ENCODE measurements around the gene KAZN.
"Not testable (repeated sequence)": the region's sequence is repeated elsewhere in the genome, so short reads cannot be mapped to it uniquely, and the experiment has no call there.

KAZN gene

DNA sequence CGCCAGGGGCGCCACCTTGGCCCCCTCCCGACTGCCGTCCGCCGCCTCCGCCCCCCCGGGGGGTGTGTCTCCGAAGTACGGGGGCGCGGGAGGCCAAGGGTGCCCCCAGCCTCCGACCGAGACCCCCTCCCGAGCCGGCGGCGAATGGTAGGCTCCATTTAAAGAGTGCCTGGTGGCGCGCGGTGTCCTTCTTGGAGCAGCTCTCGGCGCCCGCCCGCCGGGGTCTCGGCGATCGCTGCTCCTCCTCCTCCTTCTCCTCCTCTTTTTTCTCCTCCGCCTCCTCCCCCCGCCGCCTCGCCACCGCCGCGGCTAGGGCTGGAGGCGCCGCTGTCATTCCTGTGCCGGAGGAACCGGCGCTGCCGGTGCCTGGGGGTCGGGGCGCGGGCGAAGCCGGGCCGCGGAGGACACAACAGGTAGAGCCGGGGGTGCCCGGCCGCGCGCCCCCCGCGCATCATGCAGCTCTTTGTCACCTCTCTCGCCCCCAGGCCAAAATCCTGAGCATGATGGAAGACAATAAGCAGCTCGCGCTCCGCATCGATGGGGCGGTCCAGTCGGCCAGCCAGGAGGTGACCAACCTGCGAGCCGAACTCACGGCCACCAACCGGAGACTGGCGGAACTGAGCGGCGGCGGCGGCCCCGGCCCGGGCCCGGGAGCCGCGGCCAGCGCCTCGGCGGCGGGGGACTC, at the start of gene KAZN:
Gene KAZN, plus strand, starts transcription at position 188 of the 685 bp plus-strand sequence.
- DNase-seq = peak; percentile 73

DNA sequence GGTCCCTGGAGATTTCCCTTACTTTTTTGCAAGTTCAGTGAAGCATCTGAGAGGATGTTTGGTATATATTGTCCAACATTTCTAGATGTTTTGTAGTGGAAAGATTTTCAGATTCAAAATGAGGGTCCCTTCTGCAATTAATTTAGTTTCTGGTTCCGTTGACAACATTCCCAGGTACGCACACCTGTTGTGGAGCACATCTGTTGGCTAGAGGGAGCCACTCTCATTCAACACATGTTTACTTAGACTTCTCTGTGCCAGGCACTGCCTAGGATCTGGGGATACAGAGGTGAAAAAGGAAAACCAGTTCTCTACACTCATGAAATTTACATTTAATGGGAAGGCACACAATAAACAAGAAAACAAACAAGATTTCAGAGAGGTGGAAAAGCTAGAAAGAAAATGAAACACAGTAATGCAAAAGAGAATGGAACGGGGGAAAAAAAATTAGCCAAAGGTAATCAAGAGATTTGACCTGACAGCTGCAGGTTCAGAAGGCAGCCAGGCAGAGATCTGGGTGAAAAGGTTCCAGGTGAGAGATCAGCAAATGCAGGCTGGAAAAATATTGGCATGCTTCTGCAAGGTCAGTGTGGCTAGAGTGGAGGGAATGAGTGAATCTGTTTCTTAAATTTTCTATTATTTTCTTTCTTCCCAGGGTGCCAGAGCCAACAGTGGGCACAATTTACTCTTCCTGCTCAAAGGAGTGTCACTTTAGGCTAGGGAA, 48.4 kb upstream of the KAZN start:
- peak; percentile 74 for DNase-seq

DNA sequence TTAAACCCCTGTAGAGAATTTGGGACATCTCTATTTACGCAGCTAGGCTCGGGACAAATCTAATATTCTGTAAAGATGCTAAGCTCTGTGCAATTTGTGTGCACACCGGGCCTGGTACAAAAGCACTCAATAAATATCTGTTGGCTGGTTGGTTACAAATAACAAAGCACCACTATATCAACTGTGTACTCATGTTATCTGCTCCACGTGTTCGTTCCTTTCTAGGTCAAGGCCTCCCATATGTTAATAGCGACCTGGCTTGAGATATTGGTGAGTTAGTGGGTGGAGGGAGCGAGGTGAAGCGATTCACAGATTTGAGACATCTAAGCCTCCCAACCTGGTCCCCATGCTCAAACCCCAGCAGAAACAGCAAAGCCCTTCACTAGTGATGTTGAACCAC, 47.1 kb upstream of the KAZN start:
- DNase-seq = no peak

DNA sequence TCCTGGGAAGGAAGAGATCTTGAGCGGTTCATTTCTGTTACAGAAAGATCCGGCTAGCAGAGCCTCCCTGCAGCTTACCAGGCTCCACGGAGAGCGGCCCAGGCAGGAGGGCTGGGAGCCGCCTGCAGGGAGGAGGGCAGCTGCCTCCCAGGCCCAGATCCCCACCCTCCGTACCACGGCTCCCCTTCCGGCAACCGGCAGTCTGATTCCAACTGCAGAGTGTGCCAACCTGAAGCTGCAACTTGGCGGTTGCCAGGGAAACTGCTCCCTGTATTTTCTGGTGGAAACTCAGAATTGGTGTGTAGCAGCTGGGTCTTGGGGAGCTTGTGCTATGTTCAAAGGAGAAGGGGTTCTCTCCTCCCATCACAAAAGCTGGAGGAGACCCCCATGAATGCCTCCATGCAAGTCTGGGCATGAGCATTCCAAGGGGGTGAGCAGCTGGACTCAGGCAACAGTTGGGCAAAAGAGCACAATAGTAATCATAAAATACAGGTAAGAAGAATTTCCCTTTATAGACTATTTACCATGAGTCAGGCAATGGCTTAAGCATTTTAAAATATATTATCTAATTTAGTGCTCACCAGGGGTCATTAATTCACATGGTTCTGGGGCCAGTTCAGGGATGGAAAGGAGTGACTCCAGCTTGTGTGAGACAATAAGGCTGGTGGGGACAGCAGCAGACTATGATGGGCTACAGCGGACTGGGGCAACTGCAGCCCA, 46.1 kb upstream of the KAZN start:
- DNase-seq = no peak

DNA sequence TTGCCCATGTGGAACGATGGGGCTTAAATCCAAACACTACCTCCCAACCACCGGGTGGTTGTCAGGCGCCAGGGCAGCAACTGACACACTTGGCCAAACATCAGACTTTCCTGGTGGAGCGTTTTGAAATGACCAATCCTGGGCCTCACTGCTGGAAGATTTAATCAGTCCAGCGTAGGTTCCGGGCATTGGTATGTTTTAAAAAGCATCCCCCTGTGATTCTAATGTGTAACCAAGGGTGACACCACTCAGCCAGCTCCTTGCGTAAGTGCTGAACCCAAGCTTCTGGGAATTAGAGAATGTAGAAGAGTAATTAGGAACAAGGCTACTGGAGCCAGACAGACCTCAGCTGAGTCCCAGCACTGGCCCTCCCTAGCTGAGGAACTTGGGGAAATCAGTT, 44.8 kb upstream of the KAZN start:
- no peak for DNase-seq

DNA sequence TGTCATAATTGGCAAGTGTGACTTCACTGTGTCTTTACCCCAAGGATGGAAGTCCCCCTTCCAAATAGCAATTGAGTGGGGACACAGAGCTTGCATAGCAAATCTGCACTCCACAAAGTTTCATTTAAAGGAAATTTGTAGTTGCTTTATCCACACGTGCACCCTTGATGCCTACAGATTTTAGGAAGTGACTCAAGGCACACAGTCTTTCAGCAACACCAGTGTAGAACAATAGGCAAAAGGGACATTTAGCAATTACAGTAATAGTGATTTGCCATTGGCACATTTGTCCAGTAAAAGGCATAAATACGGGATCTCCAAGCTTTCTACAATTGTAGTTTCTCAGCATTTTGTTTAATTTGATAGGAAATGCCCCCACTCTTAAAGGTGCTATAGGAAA, 43.4 kb upstream of the KAZN start:
- no peak for DNase-seq

DNA sequence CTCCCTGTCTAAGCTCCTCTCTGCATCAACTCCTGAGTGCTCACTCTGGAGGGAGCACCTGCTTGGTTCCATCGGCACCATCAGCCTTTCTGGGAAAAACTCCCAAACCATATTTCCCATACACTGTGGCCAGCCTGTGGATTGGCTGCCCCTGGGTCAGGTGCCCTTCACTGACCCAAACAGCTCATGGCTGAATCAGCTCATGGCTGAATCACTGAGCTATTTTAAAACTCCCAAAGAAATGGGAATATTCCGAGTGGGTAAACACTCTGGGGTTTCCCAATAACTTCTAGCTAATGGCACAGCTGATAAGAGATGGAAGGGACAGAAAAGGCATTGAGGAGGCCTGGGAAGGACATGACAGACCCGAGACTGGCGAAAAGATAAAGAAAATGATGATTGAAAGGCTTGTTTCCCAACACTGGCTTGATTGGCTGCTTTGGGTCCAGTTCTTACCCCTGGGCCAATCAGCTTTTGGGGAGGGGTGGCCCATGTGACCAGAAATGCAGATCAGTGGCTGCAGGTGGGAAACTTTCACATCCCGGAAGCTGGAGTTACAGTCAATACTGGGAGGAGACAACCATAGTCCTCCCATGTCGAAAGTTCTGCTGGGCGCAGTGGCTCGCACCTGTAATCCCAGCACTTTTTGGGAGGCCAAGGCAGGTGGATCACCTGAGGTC, 37.3 kb upstream of the KAZN start:
- DNase-seq = no peak

DNA sequence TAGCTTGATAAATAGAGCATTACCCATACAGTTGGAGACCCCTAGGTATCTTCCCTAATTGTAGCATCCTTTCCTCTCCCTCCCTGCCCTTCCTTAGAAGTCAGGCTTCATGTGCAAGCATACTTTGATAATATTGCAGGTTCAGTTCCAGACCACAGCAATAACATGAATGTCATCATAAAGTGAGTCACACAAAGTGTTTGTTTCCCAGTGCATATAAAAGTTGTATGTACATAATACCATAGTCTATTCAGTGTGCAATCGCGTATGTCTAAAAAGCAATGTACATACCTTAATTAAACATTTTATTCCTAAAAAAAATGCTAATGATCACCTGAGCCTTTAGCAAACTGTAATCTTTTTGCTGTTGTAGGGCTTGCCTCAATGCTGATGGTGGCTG, 33.4 kb upstream of the KAZN start:
- DNase-seq = no peak

DNA sequence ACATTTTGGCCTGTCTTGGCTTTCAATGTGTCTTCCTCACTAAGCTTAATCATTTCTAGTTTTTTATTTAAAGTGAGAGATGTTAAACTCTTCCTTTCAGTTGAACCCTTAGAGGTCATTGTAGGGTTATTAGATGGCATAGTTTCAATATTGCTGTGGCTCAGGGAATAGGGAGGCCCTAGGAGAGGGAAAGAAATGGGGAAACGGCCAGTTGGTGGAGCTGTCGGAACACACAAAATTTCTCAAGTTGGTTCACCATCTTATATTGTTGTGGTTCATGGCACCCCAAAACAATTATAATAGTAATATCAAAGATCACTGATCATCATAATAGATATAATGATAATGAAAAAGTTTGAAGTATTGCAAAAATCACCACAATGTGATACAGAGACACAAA, 31.4 kb upstream of the KAZN start:
- no peak for DNase-seq

DNA sequence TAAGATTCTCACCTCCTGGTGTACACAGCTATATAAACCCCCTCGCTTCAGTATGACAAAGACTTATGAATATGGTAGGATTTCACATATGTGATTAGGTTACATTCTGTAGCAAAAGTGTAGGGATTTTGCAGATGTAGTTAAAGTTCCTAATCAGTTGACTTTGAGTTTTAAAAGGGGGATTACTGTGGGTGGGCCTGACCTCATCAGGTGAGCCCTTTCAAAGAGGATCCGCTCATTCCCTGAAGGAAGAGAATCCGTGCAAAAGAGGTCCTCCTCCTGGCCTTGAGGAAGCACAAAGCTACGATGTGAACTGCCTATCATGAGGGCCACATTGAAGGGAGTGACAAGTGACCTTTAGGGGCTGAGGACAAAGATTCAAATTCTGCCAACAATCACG, 30.6 kb upstream of the KAZN start:
- DNase-seq = no peak

DNA sequence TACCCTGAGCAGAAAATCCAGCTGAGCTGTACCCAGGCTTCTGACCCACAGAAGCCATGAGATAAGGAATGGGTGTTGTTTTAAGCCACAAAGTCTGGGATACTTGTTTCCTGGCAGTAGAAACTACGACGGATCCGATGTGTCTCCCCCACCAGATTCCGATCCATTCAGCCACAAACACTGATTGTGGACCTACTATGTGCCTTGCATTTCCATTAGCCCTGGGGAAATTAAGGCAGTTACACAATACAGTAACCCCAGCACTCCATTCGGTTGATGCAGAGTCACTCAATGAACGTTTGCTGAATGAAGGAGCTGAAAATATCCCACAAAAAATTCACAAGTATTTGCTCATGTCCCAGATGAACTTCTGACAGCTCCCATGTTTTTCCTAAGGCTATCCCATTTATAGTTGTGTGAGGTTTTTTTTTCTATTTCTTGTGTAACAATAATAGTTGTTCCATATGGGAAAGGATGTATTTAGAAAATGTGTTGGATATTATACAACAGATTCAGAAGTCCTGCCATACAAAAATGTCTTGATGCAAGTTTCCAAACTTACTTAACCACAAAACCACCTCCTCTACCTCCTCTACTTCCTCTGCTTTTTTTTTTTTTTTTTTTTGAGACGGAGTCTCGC, 29.6 kb upstream of the KAZN start:
- no peak for DNase-seq

DNA sequence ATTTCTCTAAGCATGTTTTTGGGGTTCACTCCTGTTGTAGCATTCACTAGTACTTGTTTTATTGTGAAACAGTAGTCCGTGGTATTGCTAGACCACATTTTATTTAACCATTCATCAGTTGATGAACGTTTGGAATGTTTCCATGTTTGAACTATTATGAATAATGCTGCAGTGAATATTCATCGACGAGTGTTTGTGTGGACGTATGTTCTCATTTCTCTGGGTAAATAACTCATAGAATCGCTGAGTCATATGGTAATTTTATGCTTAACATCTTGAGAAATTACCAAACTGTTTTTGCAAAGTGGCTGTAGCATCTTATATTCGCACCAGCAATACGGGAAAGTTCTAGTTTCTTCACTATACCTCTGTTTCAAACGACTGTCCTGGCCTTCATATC, 28.0 kb upstream of the KAZN start:
- DNase-seq = no peak

DNA sequence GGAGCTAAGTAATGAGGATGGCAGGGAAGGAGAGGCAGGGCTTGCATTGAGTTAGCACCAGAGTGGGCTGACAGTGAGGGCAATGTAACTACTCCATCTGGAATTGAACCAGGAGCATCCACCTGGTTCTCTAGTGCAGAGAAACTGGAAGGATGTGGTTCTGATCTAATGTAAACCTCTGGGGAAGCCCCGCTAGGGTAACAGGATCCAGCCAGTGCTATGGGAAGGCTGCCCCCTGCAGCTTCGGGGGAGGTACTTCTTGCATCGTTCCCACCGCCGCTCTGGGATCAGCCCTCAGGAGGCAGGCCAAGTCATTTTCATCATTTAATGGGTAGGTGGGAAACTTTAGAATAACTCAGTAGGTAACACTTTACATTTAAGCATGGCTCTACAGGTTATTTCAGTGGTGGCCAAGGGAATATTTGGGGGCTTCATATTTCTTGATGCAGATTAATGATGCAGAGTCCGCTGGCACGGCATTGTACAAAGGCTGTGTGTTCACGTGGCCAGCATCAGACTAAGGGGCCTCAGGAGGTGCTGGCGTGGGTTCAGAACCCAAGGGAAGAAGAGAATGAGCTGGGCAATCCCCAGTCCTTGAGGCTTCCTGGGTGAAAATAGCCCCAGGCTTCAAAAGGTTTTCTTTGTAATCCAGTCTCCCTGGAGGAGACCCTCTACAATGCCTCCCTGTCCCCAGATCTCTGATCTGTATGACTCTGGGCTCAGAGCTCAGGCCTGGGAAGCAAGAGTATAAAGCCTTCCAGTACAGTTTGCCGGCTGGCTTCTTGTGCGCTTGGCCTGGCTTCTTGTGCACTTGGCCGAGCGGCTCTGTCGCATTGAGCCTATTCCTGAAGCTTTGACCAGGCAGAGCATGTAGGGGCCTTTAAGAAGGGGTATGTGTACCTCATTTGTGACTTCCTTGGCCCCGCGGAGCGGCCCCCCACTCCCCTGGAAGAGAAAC, 26.4 kb upstream of the KAZN start:
- no peak for DNase-seq

DNA sequence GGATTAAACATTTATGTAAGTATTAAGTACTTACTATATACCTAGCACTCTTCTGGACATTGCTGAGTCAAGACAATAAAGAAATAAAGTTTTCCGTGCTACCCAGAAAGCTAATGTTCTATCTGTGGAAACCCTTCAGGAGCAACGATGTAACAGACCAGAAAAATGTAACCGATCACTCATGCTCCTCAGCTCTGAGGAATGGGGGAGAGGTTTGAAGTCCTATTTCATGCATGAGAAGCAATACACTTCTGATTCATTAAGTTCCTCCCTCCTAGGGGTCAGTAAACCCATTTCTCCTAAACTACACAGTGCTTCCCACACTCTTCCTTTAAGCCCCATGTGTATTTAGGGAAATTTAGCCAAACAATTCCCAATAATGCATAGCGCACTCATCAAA, 25.6 kb upstream of the KAZN start:
- no peak for DNase-seq

DNA sequence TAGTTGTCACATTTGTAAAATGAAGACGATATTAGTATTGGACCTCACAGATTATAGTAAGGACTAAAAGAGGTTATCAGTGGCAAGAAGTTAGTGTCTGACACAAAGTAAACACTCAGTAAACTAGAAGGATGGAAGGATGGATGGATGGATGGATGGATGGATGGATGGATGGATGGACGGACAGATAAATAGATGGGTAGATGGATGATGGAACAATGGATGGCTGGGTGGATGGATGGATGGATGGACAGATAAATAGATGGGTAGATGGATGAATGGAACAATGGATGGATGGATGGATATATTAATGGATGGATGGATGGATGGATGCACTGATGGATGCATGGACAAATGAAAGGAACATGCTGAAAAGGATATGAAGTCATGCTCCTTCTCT, 22.3 kb upstream of the KAZN start:
- DNase-seq = no peak

DNA sequence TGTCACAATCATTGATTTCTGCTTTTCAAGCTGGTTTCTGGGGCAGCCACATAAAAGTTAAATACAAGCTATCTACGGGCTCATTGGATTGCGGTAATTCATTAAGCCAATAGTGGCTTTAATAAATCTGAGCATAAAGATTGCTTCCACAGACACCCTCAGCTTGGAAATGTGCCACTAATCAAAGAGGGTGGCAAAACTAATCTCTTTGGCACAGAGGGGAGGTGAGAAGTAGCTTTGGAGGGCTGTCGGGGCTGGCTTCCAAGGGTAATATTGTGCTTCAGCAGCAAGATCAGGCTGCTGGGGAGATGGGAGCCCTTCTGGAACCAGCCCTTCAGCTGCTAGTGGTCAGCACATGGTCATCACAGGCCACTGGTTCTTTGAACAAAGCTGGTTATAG, 21.2 kb upstream of the KAZN start:
- no peak for DNase-seq

DNA sequence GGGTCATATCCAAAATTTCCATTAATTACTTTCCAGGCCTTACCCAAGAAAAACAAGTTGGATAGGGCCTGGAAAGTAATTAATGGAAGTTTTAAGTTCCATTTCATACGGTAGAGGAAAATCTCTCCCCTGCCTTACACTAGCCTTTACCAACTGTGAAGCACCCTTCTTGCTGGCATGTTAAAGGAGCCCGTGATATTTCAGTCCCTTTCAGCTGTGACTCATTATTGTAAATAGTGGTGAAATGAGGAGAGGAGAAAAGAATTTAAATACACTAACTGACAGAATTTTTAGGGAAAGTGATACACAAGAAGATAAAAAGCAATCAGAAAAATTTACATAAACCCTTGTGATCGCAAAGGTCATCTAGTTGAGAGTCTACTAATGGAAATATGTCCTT, 20.3 kb upstream of the KAZN start:
- DNase-seq = no peak

DNA sequence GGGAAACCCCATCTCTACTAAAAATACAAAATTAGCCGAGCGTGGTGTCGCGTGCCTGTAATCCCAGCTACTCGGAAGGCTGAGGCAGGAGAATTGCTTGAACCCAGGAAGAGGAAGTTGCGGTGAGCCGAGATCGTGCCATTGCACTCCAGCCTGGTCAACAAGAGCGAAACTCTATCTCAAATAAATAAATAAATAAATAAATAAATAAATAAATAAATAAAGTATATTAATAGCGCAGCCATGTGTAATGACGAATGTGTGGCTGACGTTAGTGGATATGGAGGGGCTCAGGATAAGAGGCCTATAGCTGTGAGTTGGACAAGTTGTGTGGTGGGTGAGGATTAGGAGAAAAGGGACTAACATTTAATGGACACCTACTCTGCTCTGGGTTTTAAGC, 18.2 kb upstream of the KAZN start:
- DNase-seq = not testable (repeated sequence)

DNA sequence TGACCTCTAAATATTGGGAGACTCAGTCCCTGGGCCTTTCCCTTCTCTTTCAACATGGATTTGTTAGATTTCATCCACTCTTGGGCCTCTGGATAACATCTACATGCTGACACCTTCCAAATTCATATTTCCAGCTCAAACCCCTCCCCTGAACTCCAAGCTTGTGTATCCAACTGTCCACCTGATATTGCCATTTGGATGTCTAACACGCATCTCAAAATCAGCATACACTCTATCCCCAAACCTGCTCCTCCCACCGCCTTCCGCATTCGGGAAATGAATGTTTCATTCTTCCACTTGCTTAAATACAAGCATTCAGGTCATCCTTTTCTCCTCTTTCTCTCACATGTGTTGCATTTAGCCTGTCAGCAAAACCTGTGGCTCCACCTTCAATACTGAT, 17.5 kb upstream of the KAZN start:
- no peak for DNase-seq

DNA sequence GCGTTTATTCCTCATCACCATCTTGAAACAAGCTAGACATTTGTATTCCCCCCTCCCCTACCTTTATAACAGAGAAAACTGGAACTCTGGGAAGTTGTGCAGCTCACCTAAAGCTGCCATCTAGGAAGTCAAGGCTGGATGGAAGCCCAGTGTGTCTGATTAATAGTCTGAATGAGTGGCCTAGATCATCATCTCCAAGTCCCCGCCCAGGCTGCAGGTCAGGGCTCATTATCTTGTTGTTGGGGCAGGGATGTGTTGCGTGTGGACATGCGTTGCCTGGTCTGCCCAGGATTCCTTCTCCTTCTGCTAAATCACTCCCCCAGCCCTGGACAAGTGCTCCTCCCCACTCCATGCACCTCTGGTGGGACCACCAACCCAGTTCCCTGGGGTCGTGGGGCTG, 14.7 kb upstream of the KAZN start:
- DNase-seq = no peak

DNA sequence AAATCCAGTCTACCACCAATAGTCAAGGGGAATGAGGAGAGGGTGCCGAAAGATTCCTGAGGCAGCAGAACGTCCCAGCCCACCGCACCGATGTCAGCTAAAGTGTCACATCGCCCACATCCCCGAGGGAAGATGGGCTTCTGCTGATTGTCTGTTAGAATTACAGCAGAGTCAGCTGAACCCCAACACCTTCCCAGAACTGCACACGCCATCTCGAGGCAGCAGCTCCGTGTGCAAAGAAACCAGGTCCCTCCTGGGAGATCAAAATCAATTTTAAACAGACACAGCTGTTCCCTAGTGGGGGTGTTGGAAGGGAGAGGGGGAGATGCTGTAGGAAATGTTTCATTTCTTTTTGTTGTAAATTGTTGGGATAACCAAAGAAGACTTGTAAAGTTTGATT, 12.8 kb upstream of the KAZN start:
- no peak for DNase-seq

All from NCI-H1105 treated with DMSO at 0.1 percent for 48 hours (cell line).